Smooth muscle cell (in vitro differentiated cells): ENCODE measurements around the gene LYZL6. TPM values are rescaled to one million over a fixed set of nuclear protein-coding genes. Genes with fewer than 3 reads are reported as not detected.
"Not testable (repeated sequence)": the region's sequence is repeated elsewhere in the genome, so short reads cannot be mapped to it uniquely, and the experiment has no call there.

Experiments used
- DNase-seq: peaks from one replicate; lab custom pipeline; 2025; ENCODE audit not compliant: unreplicated experiment; lab: John Stamatoyannopoulos, UW
- H2AFZ ChIP-seq: fragments of 200-600 bp; sonication (generic); 2 replicates; pipeline ENCODE4 v1.6.0; 2016; ENCODE audit warnings: antibody characterized with exemption, low read depth, mild to moderate bottlenecking
- H3F3A ChIP-seq: fragments of 200-600 bp; sonication (generic); 2 replicates; pipeline ENCODE4 v1.6.0; 2017; ENCODE audit warnings: antibody characterized with exemption, low read depth
- H3K27ac ChIP-seq: fragments of 200-600 bp; sonication (generic); 2 replicates; pipeline ENCODE4 v1.5.1; 2016; ENCODE audit warnings: low read depth, mild to moderate bottlenecking
- H3K27me3 ChIP-seq: fragments of 200-600 bp; sonication (generic); 2 replicates; pipeline ENCODE4 v1.6.1; 2016; ENCODE audit warnings: low read depth, mild to moderate bottlenecking
- H3K36me3 ChIP-seq: fragments of 200-600 bp; sonication (generic); 2 replicates; pipeline ENCODE4 v1.5.1; 2016; ENCODE audit warnings: low read depth
- H3K4me1 ChIP-seq: fragments of 200-600 bp; sonication (generic); 2 replicates; pipeline ENCODE4 v1.5.1; 2016; ENCODE audit warnings: low read depth
- H3K4me2 ChIP-seq: fragments of 200-600 bp; sonication (generic); 2 replicates; pipeline ENCODE4 v1.6.0; 2016; ENCODE audit warnings: mild to moderate bottlenecking
- H3K4me3 ChIP-seq: fragments of 200-600 bp; sonication (generic); 2 replicates; pipeline ENCODE4 v1.5.1; 2016; ENCODE audit warnings: mild to moderate bottlenecking
- H3K79me2 ChIP-seq: fragments of 200-600 bp; sonication (generic); 2 replicates; pipeline ENCODE4 v1.6.0; 2016; ENCODE audit warnings: low read depth, mild to moderate bottlenecking
- H3K9ac ChIP-seq: fragments of 200-600 bp; sonication (generic); 2 replicates; pipeline ENCODE4 v1.6.0; 2016; ENCODE audit warnings: low read depth
- H3K9me3 ChIP-seq: fragments of 200-600 bp; sonication (generic); replicated peaks from 2 replicates; pipeline ENCODE4 v1.5.1; 2016; ENCODE audit warnings: low read depth
- H4K20me1 ChIP-seq: fragments of 200-600 bp; sonication (generic); 2 replicates; pipeline ENCODE4 v1.6.0; 2016; ENCODE audit warnings: low read depth
- CTCF ChIP-seq: fragments of 200-600 bp; sonication (generic); IDR thresholded peaks from 2 replicates; pipeline ENCODE4 v1.5.1; 2017; ENCODE audit warnings: borderline replicate concordance, mild to moderate bottlenecking, antibody characterized with exemption; ENCODE audit not compliant: insufficient read depth, poor library complexity, severe bottlenecking
- WGBS: methylation state at CpG from one replicate; pipeline ENCODE4 v1.1.7; 2016; ENCODE audit warnings: low lambda C conversion rate; 5-methylcytosine and 5-hydroxymethylcytosine counted together
- polyA plus RNA-seq: library from polyadenylated mRNA; unstranded; fragments of >200 nt; fragmentation: Nextera tagmentation; extraction: Ambion mirVana; gene quantifications from 2 replicates; pipeline ENCODE4 v1.2.1, GENCODE V29; 2016
- total RNA-seq: library from RNA; depleted of rRNA; stranded (reverse); fragments of >200 nt; gene quantifications from 2 replicates; pipeline ENCODE4 v1.2.3, GENCODE V29; 2014

The LYZL6 gene
- total and polyA plus RNA-seq, 2 experiments from 2014 or later: not detected

GRCh38 chr17:35942588-35943186, 826 bp downstream of the LYZL6 start:
- Histone ChIP-seq H3K27ac (no peak overlapping the region), H3K9ac (no peak overlapping the region), H3K4me1 (no peaks in the 10 kb centered on the region), H3K4me2 (no peak overlapping the region), H3K27me3 (no peaks in the 10 kb centered on the region), H3K9me3 (no peaks in the 10 kb centered on the region), H3K79me2 (no peaks in the 10 kb centered on the region), H2AFZ (no peak overlapping the region), H3F3A (no peaks in the 10 kb centered on the region), H3K4me3 (no peak overlapping the region), H3K36me3 (no peaks in the 10 kb centered on the region), H4K20me1 (no peaks in the 10 kb centered on the region)
- no peak for DNase-seq
- no peak for TF ChIP-seq CTCF
- 67% methylated on average over 9 of the region's 9 CpGs for WGBS

- not testable (repeated sequence) for H3K9me3 ChIP-seq, H3K4me3 ChIP-seq, H3K79me2 ChIP-seq, H2AFZ ChIP-seq, H3K9ac ChIP-seq, H3K4me2 ChIP-seq, H3F3A ChIP-seq, H3K27me3 ChIP-seq, H3K27ac ChIP-seq, DNase-seq, H3K36me3 ChIP-seq, H3K4me1 ChIP-seq, H4K20me1 ChIP-seq
- 82% methylated on average over 3 of the region's 3 CpGs for WGBS
Observed at GRCh38 chr17:35938492-35938891, 5.0 kb downstream of the LYZL6 start.

- H3K4me1 ChIP-seq: no peaks in the 10 kb centered on the region
- H3K27me3 ChIP-seq: no peaks in the 10 kb centered on the region
- no peak overlapping the region for H3K4me2 ChIP-seq
- H4K20me1 ChIP-seq: no peaks in the 10 kb centered on the region
- no peak overlapping the region for H3K4me3 ChIP-seq
- no peaks in the 10 kb centered on the region for H3F3A ChIP-seq
- over 99% methylated on average over 5 of the region's 5 CpGs for WGBS
- no peak overlapping the region for H3K9ac ChIP-seq
- no peaks in the 10 kb centered on the region for H3K36me3 ChIP-seq
- no peak for DNase-seq
- H2AFZ ChIP-seq: no peak overlapping the region
- no peaks in the 10 kb centered on the region for H3K9me3 ChIP-seq
- no peaks in the 10 kb centered on the region for H3K79me2 ChIP-seq
- TF ChIP-seq CTCF: no peak
- no peak overlapping the region for H3K27ac ChIP-seq
Observed at GRCh38 chr17:35936063-35936462, 7.5 kb downstream of the LYZL6 start.

- no peak for TF ChIP-seq CTCF
- 90% methylated on average over 10 of the region's 10 CpGs for WGBS
- H3K27ac ChIP-seq: no peak overlapping the region
Observed at GRCh38 chr17:35934760-35935159, 8.8 kb downstream of the LYZL6 start.

More at GRCh38 chr17:35934760-35935159, 8.8 kb downstream of the LYZL6 start:
- Histone ChIP-seq H3K79me2 (no peaks in the 10 kb centered on the region), H3K9me3 (no peaks in the 10 kb centered on the region), H3K4me2 (no peak overlapping the region), H3K4me1 (peaks cover 5% of the 10 kb centered on the region), H3F3A (no peaks in the 10 kb centered on the region), H2AFZ (no peak overlapping the region), H3K36me3 (no peaks in the 10 kb centered on the region), H3K4me3 (no peak overlapping the region), H4K20me1 (no peaks in the 10 kb centered on the region), H3K27me3 (no peaks in the 10 kb centered on the region), H3K9ac (no peak overlapping the region)
- DNase-seq: no peak
